Naive thymus-derived CD8-positive, alpha-beta T cell (primary cell): Measurements from ENCODE around the gene PRDM2. TPM values are rescaled to one million over a fixed set of nuclear protein-coding genes. Genes with fewer than 3 reads are reported as not detected.

Experiments
- ATAC-seq, 2 donors: fragments of 150-1000 bp; cut with Tn5 transposase in 1 of 2; sonication (Bioruptor Pico), chemical (Tn5 transposase) in 1 of 2; 1 replicate in 1 of 2; 2 replicates in 1 of 2; pipeline ENCODE4 v1.10.0; 2021; ENCODE audit warnings: mild to moderate bottlenecking in 2 of 2, moderate library complexity in 2 of 2
- POLR2A ChIA-PET: fragments of 350-600 bp; sonication (Branson Sonifier 250); formaldehyde crosslinking; loops from one replicate; lab custom pipeline; 2021; ENCODE audit warnings: antibody characterized with exemption; lab: Charles Lee
- DNase-seq, 10 donors: peaks; one replicate each; pipeline versions ENCODE4 v3.0.0 to v3.0.0-alpha.2; 2020 to 2022
- H3K27ac Mint-ChIP-seq, 10 donors: one replicate each; pipeline ENCODE4 v1.8.0; 2020 to 2022; ENCODE audit warnings: mild to moderate bottlenecking in 10 of 10, mixed read lengths in 10 of 10, moderate library complexity in 4 of 10, inconsistent platforms in 1 of 10
- H3K27me3 Mint-ChIP-seq, 5 donors: one replicate each; pipeline ENCODE4 v1.8.0; 2021 to 2022; ENCODE audit warnings: mixed read lengths in 5 of 5
- H3K36me3 Mint-ChIP-seq, 3 donors: one replicate each; pipeline ENCODE4 v1.8.0; 2020 to 2022; ENCODE audit warnings: mixed read lengths in 3 of 3, mild to moderate bottlenecking in 2 of 3, inconsistent platforms in 1 of 3
- H3K4me1 Mint-ChIP-seq, 4 donors: one replicate each; pipeline ENCODE4 v1.8.0; 2021 to 2022; ENCODE audit warnings: mixed read lengths in 4 of 4
- H3K4me3 Mint-ChIP-seq, 10 donors: one replicate each; pipeline ENCODE4 v1.8.0; 2020 to 2022; ENCODE audit warnings: mild to moderate bottlenecking in 10 of 10, mixed read lengths in 10 of 10, moderate library complexity in 6 of 10, inconsistent platforms in 1 of 10
- H3K9me3 Mint-ChIP-seq, 9 donors: one replicate each; pipeline ENCODE4 v1.8.0; 2020 to 2022; ENCODE audit warnings: mixed read lengths in 9 of 9, mild to moderate bottlenecking in 3 of 9, inconsistent platforms in 1 of 9, moderate library complexity in 1 of 9
- polyA plus RNA-seq, 3 donors: library from polyadenylated mRNA; unstranded; fragments of 300-500 nt; fragmentation: Illumina TruSeq; gene quantifications; one replicate each; pipeline ENCODE4 v1.2.3, GENCODE V29; 2021
- total RNA-seq, 8 experiments: library from RNA in 2 of 8; stranded (reverse) in 2 of 8; gene quantifications; one replicate each; pipeline ENCODE4 v1.2.3 and lab custom pipeline; 2021 to 2026

PRDM2 gene
- total and polyA plus RNA-seq, 5 experiments from 2014 or later: 16.8 to 146 (median 23.0) TPM

DNA sequence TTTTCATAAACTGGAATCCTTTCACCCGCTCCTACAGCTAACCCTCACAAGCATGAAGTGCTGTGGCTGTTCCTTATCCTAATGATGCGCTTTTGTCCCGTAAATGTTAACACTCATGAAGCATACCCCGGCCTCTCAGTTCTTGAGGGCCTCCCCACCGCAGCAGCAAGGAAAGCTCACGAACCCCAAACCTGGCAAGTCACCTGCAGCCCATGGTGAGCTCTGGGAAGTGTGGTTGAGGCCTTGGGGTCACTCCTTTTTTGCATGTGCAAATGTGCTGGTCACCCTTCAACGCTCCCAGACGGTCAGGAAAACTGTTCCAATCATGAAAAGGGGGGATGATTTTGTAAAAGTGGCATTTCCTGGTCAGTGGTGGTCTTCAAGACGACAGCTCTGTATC, 124.6 kb downstream of the PRDM2 start:
- POLR2A ChIA-PET: no interaction called here
- no peak for ATAC-seq
- peaks cover 0 to 5% (median 2%) of the 10 kb centered on the region in 4 donors for H3K4me1 Mint-ChIP-seq
- H3K27ac Mint-ChIP-seq: peak overlapping the region in 1 of 10 donors; percentile 46
- no peaks in the 10 kb centered on the region for H3K9me3 Mint-ChIP-seq
- H3K36me3 Mint-ChIP-seq: peaks cover 4 to 38% (median 11%) of the 10 kb centered on the region in 3 donors
- DNase-seq: peak in 1 of 10 donors; percentile 34
- no peak overlapping the region for H3K4me3 Mint-ChIP-seq
- H3K27me3 Mint-ChIP-seq: peaks cover 0 to under 1% (median 0%) of the 10 kb centered on the region in 5 donors

DNA sequence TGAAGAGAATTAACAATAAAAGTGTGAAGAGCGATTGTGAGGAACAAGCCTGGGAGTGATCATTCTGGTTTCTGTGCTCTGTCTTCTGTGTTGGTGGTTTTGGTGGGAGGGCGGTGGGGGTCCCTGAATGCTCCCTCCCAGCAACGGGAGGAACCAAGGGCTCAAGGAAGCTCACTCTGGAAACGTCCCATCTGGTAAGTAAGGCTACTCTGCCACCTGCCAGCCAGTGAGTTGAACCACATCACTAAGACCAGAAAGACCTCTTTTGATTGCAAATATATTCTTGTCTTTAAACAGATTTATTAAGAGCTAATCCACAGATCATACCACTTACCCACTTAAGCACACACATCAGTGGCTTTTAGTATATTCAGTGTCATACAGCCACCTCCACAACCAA, 125.0 kb downstream of the PRDM2 start:
- ATAC-seq (no peak), DNase-seq (peak in 1 of 10 donors; percentile 42)
- Mint-ChIP-seq H3K36me3 (peaks cover 4 to 36% (median 8%) of the 10 kb centered on the region in 3 donors), H3K4me3 (no peak overlapping the region), H3K27ac (peak overlapping the region in 1 of 10 donors; percentile 46), H3K27me3 (peaks cover 0 to 4% (median 2%) of the 10 kb centered on the region in 5 donors), H3K4me1 (peaks cover 0 to 5% (median 2%) of the 10 kb centered on the region in 4 donors), H3K9me3 (no peaks in the 10 kb centered on the region)
- POLR2A ChIA-PET: no interaction called here

DNA sequence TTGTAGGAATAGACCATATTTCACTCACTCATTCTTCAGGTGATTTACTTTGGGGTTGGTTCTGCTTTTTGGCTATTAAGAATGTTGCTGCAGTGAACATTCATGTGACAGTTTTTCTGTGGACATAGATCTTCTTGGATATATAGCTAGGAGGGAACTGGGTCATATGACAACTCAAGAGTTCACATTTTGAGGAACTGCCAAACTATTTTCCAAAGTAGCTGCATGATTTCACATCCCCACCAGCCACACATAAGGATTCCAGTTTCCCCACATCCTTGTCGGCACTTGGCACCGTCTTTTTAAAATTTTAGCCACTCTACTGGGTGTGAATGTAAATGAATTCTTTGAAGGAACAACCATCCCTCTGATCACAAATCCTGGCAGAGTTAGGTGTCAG, 126.0 kb downstream of the PRDM2 start:
- H3K4me3 Mint-ChIP-seq: no peak overlapping the region
- no peak for DNase-seq
- H3K36me3 Mint-ChIP-seq: peaks cover 4 to 36% (median 6%) of the 10 kb centered on the region in 3 donors
- peak overlapping the region in 1 of 10 donors; percentile 70 for H3K27ac Mint-ChIP-seq
- peaks cover 0 to 5% (median 2%) of the 10 kb centered on the region in 4 donors for H3K4me1 Mint-ChIP-seq
- POLR2A ChIA-PET: no interaction called here
- no peaks in the 10 kb centered on the region for H3K9me3 Mint-ChIP-seq
- peaks cover 0 to 5% (median 4%) of the 10 kb centered on the region in 5 donors for H3K27me3 Mint-ChIP-seq
- ATAC-seq: no peak

DNA sequence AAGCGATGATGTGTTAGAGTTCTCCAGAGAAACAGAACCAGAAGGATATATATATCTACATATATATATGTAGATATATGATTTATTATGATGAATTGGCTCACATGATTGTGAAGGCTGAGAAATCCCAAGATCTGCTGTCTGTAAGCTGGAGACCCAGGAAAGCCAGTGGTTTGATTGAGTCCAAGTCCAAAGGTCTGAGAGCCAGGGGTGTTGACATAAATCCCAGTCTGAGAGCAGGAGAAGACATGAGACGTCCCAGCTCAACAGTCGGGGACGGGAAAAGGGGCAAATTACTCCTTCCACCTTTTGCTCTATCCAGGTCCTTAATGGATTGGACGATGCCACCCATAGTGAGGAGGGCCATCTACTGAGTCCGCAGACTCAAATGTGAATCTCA, 126.6 kb downstream of the PRDM2 start:
- Mint-ChIP-seq H3K27me3 (peaks cover 0 to 5% (median 4%) of the 10 kb centered on the region in 5 donors), H3K27ac (no peak overlapping the region), H3K36me3 (peaks cover 4 to 34% (median 6%) of the 10 kb centered on the region in 3 donors), H3K4me3 (no peak overlapping the region), H3K9me3 (no peaks in the 10 kb centered on the region), H3K4me1 (peaks cover 0 to 5% (median 2%) of the 10 kb centered on the region in 4 donors)
- no peak for ATAC-seq
- POLR2A ChIA-PET: no interaction called here
- DNase-seq: no peak

DNA sequence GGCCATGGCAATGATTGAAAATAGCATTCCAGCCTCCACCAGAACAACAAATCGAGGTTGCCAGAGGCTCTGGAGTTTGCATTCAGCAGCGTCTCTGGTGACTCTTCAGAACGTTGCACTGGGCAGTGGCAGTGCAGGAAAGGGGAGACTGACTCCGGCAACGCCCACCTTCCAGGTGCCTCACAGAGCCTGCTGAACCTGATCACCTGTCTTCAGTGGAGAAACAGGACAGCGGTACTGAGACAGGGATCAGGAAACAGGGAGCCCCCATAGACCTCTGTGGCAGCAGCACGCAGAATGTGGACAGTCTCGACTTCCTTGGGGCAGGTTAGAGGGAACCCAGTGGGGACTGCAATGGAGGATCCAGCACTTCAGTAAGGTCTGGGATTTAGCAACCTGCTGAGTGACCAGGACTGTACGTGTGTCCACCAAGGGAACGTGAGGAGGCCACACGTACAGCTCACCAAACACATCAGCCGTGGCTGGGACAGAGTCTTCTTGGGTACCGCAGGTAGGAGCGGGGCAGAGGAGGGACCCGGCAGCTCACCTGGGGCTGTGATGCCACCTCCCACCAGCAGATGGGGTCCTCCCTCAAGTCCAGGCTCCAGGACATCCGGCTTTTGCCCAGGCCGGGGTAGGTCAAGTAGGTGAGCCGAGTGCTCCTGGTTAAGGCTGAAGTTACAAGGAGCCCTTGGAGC, 128.6 kb downstream of the PRDM2 start:
- ATAC-seq (peak; percentile 33 to 44), DNase-seq (peak in 2 of 10 donors; percentile 12 to 68)
- Mint-ChIP-seq H3K4me1 (peaks cover 0 to 5% (median 2%) of the 10 kb centered on the region in 4 donors), H3K4me3 (no peak overlapping the region), H3K9me3 (no peaks in the 10 kb centered on the region), H3K27ac (no peak overlapping the region), H3K36me3 (peaks cover 0 to 14% (median under 1%) of the 10 kb centered on the region in 3 donors), H3K27me3 (peaks cover 3 to 16% (median 8%) of the 10 kb centered on the region in 5 donors)
- POLR2A ChIA-PET: no interaction called here

DNA sequence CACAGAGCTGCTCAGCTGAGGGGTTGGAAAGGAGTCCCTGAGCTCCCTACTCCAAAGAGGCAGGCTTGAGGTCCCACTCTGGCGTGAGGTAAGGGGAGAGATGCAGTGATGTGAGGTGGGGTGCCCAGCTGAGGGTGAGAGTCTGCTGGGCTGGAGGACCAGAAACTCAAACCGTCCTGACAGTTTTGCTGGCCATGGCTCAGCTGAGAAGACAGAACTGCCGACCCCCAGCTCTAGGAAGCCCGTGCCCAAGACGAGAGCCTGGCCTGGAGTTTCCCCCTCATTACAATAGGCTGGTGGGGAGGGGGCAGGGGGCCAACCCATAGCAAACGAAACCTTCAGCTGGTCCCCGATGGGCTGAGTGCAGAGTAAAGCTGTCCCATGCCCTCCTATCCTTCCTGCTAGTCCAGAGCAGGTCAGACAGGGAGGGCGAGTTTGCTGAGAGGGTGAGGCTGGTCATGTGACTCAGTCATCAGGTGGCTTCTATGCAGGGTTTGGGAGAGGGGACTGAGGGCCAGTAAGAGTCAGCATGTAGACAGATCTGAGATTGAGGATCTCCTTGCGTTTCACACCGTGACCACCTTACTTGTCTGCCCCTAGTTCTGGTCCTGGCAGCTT, 129.3 kb downstream of the PRDM2 start:
- Mint-ChIP-seq H3K9me3 (no peaks in the 10 kb centered on the region), H3K4me3 (no peak overlapping the region), H3K36me3 (peaks cover 0 to 9% (median 0%) of the 10 kb centered on the region in 3 donors), H3K27ac (no peak overlapping the region), H3K27me3 (peaks cover 4 to 17% (median 10%) of the 10 kb centered on the region in 5 donors), H3K4me1 (peaks cover 0 to 5% (median 2%) of the 10 kb centered on the region in 4 donors)
- DNase-seq (peak in 1 of 10 donors; percentile 50), ATAC-seq (no peak)
- POLR2A ChIA-PET: no interaction called here

DNA sequence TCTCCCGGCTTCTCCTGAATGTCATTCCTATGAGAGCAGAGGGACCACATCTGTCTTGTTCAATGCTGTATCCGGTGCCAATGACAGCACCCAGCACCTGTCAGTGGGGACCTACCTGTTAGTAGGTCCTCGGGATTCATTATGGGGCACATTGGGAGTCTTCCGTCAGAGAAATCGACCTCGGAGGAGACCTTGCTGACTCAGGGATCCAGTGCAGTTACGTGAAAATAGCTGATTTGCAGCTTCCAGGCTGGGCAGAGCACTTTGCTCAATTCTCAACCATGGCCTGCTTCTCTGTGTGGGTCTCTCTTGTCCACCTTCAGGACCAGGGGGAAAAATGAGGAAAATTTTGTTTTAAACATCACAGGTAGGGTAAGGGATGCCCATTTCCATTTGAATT, 130.2 kb downstream of the PRDM2 start:
- Mint-ChIP-seq H3K27me3 (peaks cover 4 to 21% (median 12%) of the 10 kb centered on the region in 5 donors), H3K9me3 (no peaks in the 10 kb centered on the region)
- POLR2A ChIA-PET: no interaction called here

DNA sequence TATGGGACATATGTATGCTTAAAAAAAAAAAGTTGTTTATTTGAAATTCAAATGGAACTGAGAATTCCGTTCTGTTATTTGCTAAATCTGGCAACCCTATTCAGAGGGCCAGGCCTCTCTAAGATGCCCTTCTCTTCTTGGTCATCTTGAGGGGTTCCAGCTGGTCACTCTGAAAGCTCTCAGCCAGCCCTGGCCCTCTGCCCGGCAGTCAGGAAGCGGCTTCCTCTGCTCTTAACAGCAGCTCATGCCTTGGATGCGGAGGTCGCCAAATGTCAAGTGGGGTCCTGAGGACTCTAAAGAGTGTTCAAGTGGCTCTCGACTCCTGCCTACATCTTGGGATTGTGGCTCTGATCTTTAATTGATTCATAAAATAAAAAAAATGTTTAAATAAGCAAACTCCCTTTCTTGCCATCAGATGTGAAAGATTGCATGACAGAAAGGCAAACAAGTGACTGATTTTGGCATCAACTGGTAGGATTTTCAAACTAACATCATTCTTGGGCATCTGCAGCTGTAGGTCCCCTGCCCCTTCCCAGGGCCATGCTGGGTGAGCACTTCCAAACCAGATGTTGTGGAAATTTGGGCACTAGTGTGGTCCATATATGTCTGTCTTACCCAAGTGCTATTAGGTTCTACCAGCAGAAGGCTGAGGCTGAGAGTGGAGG, 130.8 kb downstream of the PRDM2 start:
- Mint-ChIP-seq H3K36me3 (peaks cover 0 to 1% (median 0%) of the 10 kb centered on the region in 3 donors), H3K4me1 (peaks cover 0 to 3% (median 2%) of the 10 kb centered on the region in 4 donors), H3K27me3 (peaks cover 4 to 27% (median 12%) of the 10 kb centered on the region in 5 donors), H3K4me3 (no peak overlapping the region), H3K27ac (no peak overlapping the region), H3K9me3 (no peaks in the 10 kb centered on the region)
- ATAC-seq (no peak), DNase-seq (no peak)
- POLR2A ChIA-PET: no interaction called here

More for the DNA sequence above, 130.2 kb downstream of the PRDM2 start:
- peak overlapping the region in 1 of 10 donors; percentile 32 for H3K27ac Mint-ChIP-seq
- H3K4me3 Mint-ChIP-seq: no peak overlapping the region
- H3K4me1 Mint-ChIP-seq: peaks cover 0 to 3% (median 2%) of the 10 kb centered on the region in 4 donors
- H3K36me3 Mint-ChIP-seq: peaks cover 0 to 3% (median 0%) of the 10 kb centered on the region in 3 donors
- no peak for DNase-seq
- ATAC-seq: no peak

DNA sequence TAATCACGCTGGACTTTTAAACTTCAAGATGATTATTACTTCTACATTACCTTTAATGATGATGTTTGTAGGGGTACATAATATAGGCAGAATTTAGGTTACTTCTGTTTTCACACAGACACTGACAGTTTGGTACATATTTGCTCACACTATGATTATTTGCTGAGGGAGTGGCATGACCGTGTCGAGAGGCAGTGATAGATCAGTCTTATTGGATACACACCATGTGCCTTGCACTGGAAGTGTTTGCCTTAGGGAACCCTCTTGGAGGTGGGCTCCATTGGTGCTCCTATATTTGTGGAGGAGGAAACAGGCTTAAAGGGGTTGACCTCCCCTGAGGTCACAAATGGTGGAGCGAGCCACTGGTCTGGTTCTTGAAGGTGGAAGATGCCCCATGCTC, 132.1 kb downstream of the PRDM2 start:
- ATAC-seq: no peak
- H3K9me3 Mint-ChIP-seq: peaks cover 0 to 3% (median 0%) of the 10 kb centered on the region in 9 donors
- H3K4me3 Mint-ChIP-seq: no peak overlapping the region
- no peak for DNase-seq
- POLR2A ChIA-PET: no interaction called here
- no peaks in the 10 kb centered on the region for H3K36me3 Mint-ChIP-seq
- peaks cover 7 to 33% (median 18%) of the 10 kb centered on the region in 5 donors for H3K27me3 Mint-ChIP-seq
- peaks cover 0 to 3% (median 2%) of the 10 kb centered on the region in 4 donors for H3K4me1 Mint-ChIP-seq
- H3K27ac Mint-ChIP-seq: no peak overlapping the region

DNA sequence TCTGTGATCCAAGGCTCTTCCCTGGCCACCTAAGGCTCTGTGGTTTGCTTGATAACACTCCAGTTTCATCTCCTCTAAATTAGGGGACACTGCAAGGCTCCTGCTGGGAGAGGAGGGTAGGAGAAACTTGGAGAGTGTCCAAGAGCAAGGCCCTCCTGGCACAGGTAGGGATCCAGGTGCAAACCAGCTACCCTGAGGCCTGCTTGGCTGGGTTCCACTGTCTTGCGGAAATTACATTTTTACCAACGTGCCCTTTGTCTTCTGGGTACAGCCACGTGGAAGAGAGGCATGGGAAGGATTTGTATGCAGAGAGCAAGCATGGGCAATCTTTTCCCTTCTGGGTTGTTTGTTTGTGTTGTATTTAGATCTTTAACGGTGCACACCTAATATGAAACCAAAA, 132.5 kb downstream of the PRDM2 start:
- H3K27me3 Mint-ChIP-seq: peaks cover 7 to 33% (median 18%) of the 10 kb centered on the region in 5 donors
- no peak overlapping the region for H3K27ac Mint-ChIP-seq
- H3K4me3 Mint-ChIP-seq: no peak overlapping the region
- peaks cover 0 to 3% (median 2%) of the 10 kb centered on the region in 4 donors for H3K4me1 Mint-ChIP-seq
- H3K36me3 Mint-ChIP-seq: no peaks in the 10 kb centered on the region
- ATAC-seq (no peak), DNase-seq (no peak)
- peaks cover 0 to 3% (median 0%) of the 10 kb centered on the region in 9 donors for H3K9me3 Mint-ChIP-seq
- POLR2A ChIA-PET: no interaction called here

DNA sequence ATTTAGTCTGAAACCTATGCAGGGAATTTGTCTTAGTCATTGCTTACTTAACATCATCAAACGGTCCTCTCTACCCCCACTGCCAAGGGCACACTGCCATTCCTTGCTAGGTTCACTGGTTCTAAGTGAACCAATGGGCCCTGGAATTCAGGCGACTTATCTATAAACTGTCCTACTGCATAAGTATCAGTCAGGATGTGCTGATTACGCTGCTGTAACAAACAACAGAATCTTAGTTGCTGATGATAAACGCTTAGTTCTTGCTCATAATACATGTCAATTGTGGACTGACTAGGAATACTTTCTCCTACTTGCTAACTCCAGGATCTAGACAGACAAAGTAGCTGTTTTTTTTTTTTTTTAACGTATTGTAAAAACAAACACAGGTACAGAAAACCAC, 136.1 kb downstream of the PRDM2 start:
- Mint-ChIP-seq H3K4me1 (no peaks in the 10 kb centered on the region), H3K36me3 (no peaks in the 10 kb centered on the region), H3K27ac (no peak overlapping the region), H3K9me3 (peaks cover 0 to 5% (median 0%) of the 10 kb centered on the region in 9 donors), H3K27me3 (peaks cover 15 to 33% (median 23%) of the 10 kb centered on the region in 5 donors), H3K4me3 (no peak overlapping the region)
- ATAC-seq: no peak
- DNase-seq: no peak
- POLR2A ChIA-PET: no interaction called here

DNA sequence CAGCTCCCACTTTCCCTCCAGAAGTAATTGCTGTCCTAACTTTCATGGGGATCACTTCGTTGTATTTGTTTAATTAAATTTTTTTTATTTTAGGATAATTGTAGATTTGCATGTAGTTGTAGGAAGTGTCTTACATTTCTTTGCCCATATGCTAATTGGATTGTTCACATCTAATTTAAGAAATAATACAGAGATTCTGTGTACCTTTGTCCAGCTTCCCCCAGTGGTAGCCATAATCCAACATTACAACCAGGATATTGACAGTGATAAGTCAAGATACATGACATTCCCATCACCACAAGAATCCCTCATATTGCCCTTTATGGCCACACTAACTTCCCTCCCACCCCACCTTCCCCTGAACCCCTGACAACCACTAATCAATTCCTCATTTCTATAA, 136.6 kb downstream of the PRDM2 start:
- peaks cover 0 to 5% (median 0%) of the 10 kb centered on the region in 9 donors for H3K9me3 Mint-ChIP-seq

More for the DNA sequence above, 136.6 kb downstream of the PRDM2 start:
- Mint-ChIP-seq H3K4me3 (no peak overlapping the region), H3K27me3 (peaks cover 15 to 33% (median 26%) of the 10 kb centered on the region in 5 donors), H3K36me3 (no peaks in the 10 kb centered on the region), H3K4me1 (no peaks in the 10 kb centered on the region), H3K27ac (no peak overlapping the region)
- DNase-seq: no peak
- ATAC-seq: no peak
- POLR2A ChIA-PET: no interaction called here
